Parathyroid adenoma (tissue), 2 donors: ENCODE data around the gene UBQLN3.

Experiments
- H2AFZ ChIP-seq: fragments of 300-600 bp; sonication (generic); one replicate; pipeline ENCODE4 v1.7.0; 2017; ENCODE audit warnings: antibody characterized with exemption, mild to moderate bottlenecking
- H3K27ac ChIP-seq: fragments of 300-600 bp; sonication (generic); one replicate; pipeline ENCODE4 v1.7.0; 2017
- H3K27me3 ChIP-seq: fragments of 300-600 bp; sonication (generic); one replicate; pipeline ENCODE4 v1.7.0; 2017; ENCODE audit warnings: low read length; ENCODE audit not compliant: control insufficient read depth, insufficient read depth
- H3K36me3 ChIP-seq: fragments of 300-600 bp; sonication (generic); one replicate; pipeline ENCODE4 v1.7.0; 2017; ENCODE audit warnings: low read length; ENCODE audit not compliant: control insufficient read depth, insufficient read depth
- H3K4me1 ChIP-seq: fragments of 300-600 bp; sonication (generic); one replicate; pipeline ENCODE4 v1.7.0; 2017; ENCODE audit warnings: control low read depth
- H3K4me2 ChIP-seq: fragments of 300-600 bp; sonication (generic); one replicate; pipeline ENCODE4 v1.7.0; 2017; ENCODE audit warnings: low read length
- H3K4me3 ChIP-seq: fragments of 300-600 bp; sonication (generic); one replicate; pipeline ENCODE4 v1.7.0; 2017; ENCODE audit warnings: low read depth, low read length
- H3K79me2 ChIP-seq: fragments of 300-600 bp; sonication (generic); one replicate; pipeline ENCODE4 v1.7.0; 2017; ENCODE audit warnings: control low read depth
- H3K9ac ChIP-seq: fragments of 300-600 bp; sonication (generic); one replicate; pipeline ENCODE4 v1.7.0; 2017; ENCODE audit warnings: mild to moderate bottlenecking
- H3K9me3 ChIP-seq: fragments of 300-600 bp; sonication (generic); one replicate; pipeline ENCODE4 v1.7.0; 2017; ENCODE audit warnings: low read length; ENCODE audit not compliant: control insufficient read depth
- TF ChIP-seq, protein P1 (sequence below): fragments of 300-600 bp; sonication (generic); IDR thresholded peaks from one replicate; pipeline ENCODE4 v1.7.0; 2017; ENCODE audit warnings: antibody characterized with exemption, mild to moderate bottlenecking
- donor health status: primary hyperparathyroidism.

The UBQLN3 gene

GRCh38 chr11:5522308-5522707 is 12.6 kb upstream of the UBQLN3 start:
- H3K4me3 ChIP-seq = no peak overlapping the region
- no peaks in the 10 kb centered on the region for H3K9me3 ChIP-seq
- H3K36me3 ChIP-seq = no peaks in the 10 kb centered on the region
- TF ChIP-seq, protein P1, sequence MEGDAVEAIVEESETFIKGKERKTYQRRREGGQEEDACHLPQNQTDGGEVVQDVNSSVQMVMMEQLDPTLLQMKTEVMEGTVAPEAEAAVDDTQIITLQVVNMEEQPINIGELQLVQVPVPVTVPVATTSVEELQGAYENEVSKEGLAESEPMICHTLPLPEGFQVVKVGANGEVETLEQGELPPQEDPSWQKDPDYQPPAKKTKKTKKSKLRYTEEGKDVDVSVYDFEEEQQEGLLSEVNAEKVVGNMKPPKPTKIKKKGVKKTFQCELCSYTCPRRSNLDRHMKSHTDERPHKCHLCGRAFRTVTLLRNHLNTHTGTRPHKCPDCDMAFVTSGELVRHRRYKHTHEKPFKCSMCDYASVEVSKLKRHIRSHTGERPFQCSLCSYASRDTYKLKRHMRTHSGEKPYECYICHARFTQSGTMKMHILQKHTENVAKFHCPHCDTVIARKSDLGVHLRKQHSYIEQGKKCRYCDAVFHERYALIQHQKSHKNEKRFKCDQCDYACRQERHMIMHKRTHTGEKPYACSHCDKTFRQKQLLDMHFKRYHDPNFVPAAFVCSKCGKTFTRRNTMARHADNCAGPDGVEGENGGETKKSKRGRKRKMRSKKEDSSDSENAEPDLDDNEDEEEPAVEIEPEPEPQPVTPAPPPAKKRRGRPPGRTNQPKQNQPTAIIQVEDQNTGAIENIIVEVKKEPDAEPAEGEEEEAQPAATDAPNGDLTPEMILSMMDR = no peak
- H3K27ac ChIP-seq = no peak overlapping the region
- no peaks in the 10 kb centered on the region for H3K79me2 ChIP-seq
- H2AFZ ChIP-seq = no peak overlapping the region
- H3K9ac ChIP-seq = no peak overlapping the region
- no peaks in the 10 kb centered on the region for H3K27me3 ChIP-seq
- no peak overlapping the region for H3K4me2 ChIP-seq
- no peaks in the 10 kb centered on the region for H3K4me1 ChIP-seq

DNA sequence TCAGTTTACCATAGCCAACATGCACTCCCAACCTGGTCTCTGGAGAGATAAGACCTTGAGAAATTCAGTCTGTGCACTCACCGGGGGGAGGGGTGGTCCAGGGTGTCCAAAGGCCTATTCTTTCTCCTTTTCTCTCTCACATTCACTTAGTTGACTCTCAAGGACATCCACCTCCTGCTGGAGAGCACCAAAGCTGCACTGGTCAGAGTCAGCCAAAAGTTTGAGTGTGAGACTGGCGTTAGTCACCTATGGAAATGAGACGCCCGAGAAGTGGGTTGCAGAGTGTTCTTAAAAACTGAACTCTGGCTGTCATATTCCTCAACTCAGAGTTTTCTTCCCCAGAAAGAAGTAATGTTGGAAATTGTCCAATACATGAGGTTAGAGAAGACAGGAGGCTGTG is 11.8 kb upstream of the UBQLN3 start:
- Histone ChIP-seq H3K4me1 (no peaks in the 10 kb centered on the region), H3K4me3 (no peak overlapping the region), H3K27me3 (no peaks in the 10 kb centered on the region), H3K9me3 (no peaks in the 10 kb centered on the region), H2AFZ (no peak overlapping the region), H3K27ac (no peak overlapping the region), H3K79me2 (no peaks in the 10 kb centered on the region), H3K36me3 (no peaks in the 10 kb centered on the region), H3K4me2 (no peak overlapping the region), H3K9ac (no peak overlapping the region)
- TF ChIP-seq, protein P1 = no peak

- H3K79me2 ChIP-seq = no peaks in the 10 kb centered on the region
- no peaks in the 10 kb centered on the region for H3K27me3 ChIP-seq
- TF ChIP-seq, protein P1 = no peak
- H3K9me3 ChIP-seq = no peaks in the 10 kb centered on the region
- H3K4me2 ChIP-seq = no peak within 1 kb of the TSS
- no peaks in the 10 kb centered on the region for H3K4me1 ChIP-seq
- no peaks in the 10 kb centered on the region for H3K36me3 ChIP-seq
- H3K27ac ChIP-seq = no peak within 1 kb of the TSS
- no peak within 1 kb of the TSS for H3K4me3 ChIP-seq
- no peak within 1 kb of the TSS for H3K9ac ChIP-seq
- H2AFZ ChIP-seq = no peak within 1 kb of the TSS
Measured at GRCh38 chr11:5516599-5516998, 6.8 kb upstream of the UBQLN3 start, which contains the start of gene UBQLNL. Gene UBQLNL (minus strand): TSS chr11:5516699. CDS start chr11:5516441, 258 bp downstream.

DNA sequence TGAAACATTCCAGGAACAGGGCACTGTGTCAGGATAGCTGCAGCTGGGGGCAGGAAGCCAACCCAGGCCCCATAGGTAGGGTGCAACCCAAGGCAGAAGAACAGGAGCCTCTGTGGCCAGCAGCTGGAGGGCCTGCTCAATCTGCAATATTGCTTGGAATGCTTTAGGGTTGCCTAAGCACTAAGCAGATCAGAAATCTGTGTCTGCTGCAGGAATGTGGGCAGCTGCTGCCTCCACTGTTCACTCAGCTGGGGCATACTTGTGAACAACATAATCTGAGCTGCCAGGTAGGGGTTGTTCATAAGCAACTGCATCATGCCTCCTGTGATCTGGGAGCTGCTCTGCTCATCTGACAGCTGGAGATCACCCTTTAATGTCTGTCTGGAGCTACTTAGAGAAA is 5.1 kb upstream of the UBQLN3 start:
- Histone ChIP-seq H3K9ac (no peak overlapping the region), H3K4me2 (no peak overlapping the region)
- TF ChIP-seq, protein P1 = no peak

GRCh38 chr11:5508605-5509004 is 1.2 kb downstream of the UBQLN3 start:
- no peaks in the 10 kb centered on the region for H3K27me3 ChIP-seq
- no peak overlapping the region for H3K9ac ChIP-seq
- H3K36me3 ChIP-seq = no peaks in the 10 kb centered on the region
- no peaks in the 10 kb centered on the region for H3K4me1 ChIP-seq
- H3K27ac ChIP-seq = no peak overlapping the region
- no peak overlapping the region for H3K4me3 ChIP-seq
- TF ChIP-seq, protein P1 = no peak
- no peaks in the 10 kb centered on the region for H3K79me2 ChIP-seq
- H3K9me3 ChIP-seq = no peaks in the 10 kb centered on the region
- H2AFZ ChIP-seq = no peak overlapping the region
- no peak overlapping the region for H3K4me2 ChIP-seq

More for the DNA sequence above, 5.1 kb upstream of the UBQLN3 start:
- Histone ChIP-seq H3K4me1 (no peaks in the 10 kb centered on the region), H3K27me3 (no peaks in the 10 kb centered on the region), H3K9me3 (no peaks in the 10 kb centered on the region), H3K27ac (no peak overlapping the region), H3K4me3 (no peak overlapping the region), H3K36me3 (no peaks in the 10 kb centered on the region), H2AFZ (no peak overlapping the region), H3K79me2 (no peaks in the 10 kb centered on the region)
